T-helper 9 cell (primary cell): Measurements from ENCODE around the gene DDX59.
"Not testable (repeated sequence)": the region's sequence is repeated elsewhere in the genome, so short reads cannot be mapped to it uniquely, and the experiment has no call there.

Experiments
- DNase-seq: peaks from one replicate; pipeline ENCODE4 v3.0.0-alpha.2; 2020

DDX59 gene

GRCh38 chr1:200670242-200671118 is 773 bp upstream of the DDX59 start:
- no peak for DNase-seq

GRCh38 chr1:200668514-200669313 is 993 bp downstream of the DDX59 start:
- no peak for DNase-seq

DNA sequence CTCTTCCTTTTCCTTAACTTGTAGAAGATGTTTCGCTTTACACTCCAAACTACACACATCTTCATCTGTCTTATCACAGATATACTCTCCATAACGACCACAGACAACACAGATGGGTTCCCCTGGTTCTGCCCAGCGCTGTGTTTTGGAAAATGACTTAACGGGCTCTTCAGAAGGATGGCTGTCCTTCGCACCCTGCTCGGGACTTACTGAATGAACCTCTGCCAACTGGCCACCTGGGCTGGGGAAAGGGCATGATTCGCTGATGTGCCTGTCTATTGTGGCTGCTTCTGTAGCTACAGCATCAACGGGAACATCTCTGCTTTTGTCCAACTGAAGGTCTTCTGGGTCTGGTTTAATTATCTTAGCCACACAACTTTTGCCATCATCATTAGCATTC is 3.4 kb downstream of the DDX59 start:
- no peak for DNase-seq

DNA sequence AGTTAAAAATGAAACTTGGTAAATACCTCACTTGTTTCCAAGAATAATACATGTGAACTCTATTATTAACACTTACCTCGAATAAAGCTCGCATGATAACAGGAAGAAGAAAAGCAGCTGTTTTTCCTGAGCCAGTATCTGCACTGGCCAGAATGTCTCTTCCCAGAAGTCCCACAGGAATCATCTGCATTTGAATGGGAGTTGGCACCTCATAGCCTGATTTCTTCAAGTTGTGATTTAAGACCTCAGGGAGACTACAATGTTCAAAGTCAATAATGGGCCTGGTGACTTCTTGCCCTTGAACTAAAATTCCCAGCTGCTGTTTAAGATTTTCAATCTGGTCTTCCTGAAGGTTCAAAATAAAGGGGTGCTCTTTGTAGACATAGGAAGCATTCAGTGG is 3.8 kb downstream of the DDX59 start:
- no peak for DNase-seq

DNA sequence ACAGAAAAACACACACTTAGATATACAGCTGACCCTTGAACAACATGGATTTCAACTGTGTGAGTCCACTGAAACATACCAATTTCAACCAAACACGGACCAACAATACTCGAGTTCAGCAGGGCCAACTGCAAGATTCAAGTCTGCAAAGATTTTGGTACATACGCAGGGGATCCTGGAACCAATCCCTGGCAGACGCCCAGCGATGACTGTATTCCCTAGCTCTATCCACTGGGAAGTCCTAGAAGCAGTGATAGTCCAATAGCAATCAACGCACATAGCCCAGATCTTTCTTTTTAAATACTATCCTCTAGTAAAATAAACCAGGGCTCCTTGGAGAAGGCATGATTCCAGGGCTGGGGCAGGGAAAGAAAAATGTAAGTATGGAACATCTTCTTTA is 9.0 kb downstream of the DDX59 start:
- no peak for DNase-seq

GRCh38 chr1:200659269-200659668 is 10.4 kb downstream of the DDX59 start:
- DNase-seq = no peak

DNA sequence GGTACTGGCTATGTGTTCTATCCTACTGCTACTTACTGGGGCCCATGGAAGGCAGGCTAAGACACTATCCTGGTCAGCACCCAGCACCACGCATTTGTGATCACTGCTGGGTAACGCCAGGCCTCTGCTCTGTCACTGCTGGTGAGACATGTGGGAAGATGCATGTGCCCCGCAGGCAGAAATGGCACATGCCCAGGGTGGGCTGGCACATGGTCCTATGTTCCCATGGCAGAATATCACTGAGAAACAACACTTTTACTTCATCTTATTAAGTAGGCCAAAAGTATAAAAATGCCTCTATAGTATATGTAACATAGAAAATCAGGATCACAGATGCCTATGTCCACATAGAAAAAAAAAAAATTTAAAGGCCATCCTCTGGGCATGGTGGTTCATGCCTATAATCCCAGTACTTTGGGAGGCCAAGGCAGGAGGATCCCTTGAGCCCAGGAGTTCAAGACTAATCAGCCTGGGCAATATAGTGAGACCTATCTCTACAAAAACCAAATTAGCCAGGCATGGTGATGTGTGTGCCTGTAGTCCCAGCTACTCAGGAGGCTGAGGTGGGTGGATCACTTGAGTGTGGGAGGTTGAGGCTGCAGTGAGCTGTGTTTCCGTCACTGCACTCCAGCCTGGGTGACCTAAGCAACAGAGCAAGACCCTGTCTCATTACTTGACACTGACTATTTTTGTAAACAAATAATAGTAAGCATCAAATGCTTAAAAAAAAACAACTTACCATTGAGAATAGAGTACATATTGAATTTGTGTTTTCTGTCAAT is 11.5 kb downstream of the DDX59 start:
- no peak for DNase-seq

DNA sequence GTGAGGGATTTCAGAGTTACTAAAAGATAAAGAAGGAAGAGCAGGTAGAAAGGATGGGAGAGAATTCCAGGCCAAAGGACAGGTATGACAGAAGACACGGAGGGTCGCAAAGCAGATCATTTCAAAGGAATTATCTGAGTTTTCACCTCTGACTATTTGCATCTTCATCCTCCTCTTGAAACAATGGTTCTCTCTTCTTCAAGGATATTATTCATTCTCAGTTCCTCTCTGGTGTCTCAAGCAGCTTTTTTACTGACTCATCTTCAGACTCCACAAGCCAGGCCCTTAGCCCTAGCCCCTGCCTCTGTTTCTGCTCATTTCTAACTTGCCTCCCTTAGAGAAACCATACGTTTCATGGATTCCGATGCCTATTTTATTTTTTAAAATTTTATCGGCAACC is 15.0 kb downstream of the DDX59 start:
- DNase-seq = no peak

GRCh38 chr1:200653022-200653462 is 16.7 kb downstream of the DDX59 start:
- no peak for DNase-seq

DNA sequence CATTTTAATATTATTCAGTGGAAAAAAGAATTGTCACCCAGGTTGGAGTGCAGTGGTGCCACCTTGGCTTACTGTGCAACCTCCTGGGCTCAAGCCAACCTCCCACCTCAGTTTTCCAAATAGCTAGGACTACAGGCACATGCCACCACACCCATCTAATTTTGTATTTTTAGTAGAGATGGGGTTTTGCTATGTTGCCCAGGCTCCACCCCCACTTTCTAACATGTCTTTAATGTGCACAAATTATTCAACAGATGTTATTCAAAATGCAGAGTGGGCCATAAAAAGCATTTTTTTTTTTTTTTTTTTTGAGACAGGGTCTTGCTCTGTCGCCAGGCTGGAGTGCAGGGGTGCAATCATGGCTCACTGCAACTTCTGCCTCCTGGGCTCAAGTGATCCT is 17.3 kb downstream of the DDX59 start:
- no peak for DNase-seq

DNA sequence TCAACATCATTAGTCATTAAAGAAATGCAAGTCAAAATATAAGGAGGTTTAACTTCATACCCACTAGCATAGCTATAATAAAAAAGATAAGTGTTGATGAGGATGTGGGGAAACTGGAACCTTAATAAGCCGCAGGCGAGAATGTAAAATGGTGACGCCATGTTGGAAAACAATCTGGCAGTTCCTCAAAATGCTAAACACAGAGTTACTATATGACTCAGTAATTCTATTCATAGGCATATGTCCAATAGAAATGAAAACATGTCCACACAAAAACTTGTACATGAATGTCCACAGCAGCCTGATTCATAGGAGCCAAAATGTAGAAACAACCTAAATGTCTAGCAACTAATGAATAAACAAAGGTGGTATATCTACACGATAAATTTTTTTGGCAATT is 23.2 kb downstream of the DDX59 start:
- no peak for DNase-seq

DNA sequence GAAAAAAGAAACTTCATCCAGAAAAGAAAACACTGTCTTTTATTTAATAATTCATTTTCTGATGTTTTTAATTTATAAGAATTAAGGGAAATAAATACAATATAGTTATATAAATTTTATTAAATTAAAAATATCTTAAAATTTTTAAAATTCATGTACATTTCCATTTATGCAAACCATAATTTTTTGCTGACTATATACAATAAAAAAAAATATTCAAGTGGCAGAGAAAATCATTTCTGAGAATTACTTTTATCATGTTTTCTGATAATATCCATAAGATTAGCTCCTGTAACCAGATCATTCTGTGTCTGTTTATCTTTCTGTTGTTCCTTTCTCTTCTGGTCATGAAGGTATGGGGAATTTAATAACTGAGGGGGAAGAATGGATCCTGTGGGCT is 25.7 kb downstream of the DDX59 start:
- DNase-seq = no peak

DNA sequence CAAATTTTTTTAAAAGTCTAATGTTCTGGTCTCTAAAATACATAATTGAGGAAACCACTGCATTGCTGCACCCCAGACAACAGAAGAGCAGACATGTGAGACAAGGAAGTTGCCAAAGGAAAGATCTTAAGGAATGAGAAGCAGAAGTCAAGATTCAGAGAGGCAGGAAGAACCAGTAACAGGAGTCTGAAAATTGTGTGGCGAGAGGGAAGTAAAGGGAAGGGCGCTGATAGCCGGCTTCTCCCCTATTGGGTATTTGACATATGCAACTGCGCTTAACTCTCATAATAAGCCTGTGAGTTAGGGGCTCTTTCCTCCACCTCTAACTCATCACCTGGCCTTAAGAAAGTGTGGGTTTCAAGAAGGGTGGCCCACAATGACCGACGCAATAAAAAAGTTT is 27.2 kb downstream of the DDX59 start:
- no peak for DNase-seq

GRCh38 chr1:200640963-200641401 is 28.7 kb downstream of the DDX59 start:
- DNase-seq = no peak

- DNase-seq = no peak
These were observed 29.2 kb downstream of the DDX59 start for GRCh38 chr1:200640373-200640962.

DNA sequence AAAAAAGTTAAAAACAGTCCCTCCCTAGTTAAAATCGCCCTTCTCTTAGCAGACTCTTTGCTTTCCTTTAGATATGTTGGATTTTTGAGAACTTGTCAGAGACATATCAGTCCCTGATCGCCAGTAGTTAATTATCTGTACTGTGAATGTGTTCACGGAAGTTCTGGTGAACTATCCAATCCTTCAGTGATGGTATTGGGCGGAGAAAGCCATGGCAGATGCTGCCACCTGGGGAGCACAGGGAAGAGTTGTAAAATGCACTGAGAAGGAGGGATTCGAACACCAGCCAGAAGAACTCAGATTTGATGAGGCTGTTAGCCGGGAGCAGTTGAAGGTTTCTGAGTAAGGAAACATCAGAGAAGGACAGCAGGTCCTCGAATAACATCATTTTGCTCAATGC is 31.6 kb downstream of the DDX59 start:
- no peak for DNase-seq

GRCh38 chr1:200636681-200637080 is 33.0 kb downstream of the DDX59 start:
- no peak for DNase-seq

DNA sequence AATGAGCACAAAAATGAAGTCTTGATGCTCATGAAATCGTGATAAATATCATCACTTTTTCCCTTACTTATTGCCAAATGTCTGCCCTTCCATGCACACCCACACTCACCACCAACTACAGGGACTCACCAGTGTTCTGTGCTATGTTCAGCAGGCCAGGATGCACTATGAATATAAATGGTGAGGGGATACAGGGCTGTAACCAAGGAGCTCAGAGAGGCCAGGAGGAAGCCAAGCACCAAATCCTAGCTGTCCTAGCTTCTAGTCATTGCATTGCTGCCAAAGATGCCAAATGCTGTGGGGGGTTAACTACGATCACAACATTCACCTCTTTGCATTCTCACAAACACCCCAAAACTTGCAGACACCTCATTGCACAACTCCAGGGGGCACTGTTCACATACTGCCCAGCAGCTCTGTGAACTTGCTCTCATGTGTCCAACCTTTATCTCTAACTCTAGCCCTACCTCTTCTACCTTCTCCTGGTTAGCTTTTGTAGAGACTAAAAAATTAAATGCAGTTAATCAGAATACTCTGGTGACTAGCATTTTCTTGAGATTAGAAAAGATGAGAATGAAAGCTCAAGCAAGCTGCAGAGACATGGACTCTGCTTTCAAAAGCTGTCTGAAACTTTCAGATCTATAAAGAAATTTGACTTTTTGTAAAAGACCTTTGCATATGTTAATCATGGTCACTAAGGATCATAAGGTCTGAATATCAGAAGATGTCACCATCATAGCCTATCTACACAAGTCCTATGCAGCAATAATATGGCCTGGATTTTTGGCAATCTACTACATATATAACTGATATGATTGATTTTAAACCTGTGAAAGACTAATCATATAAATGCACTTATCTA is 35.2 kb downstream of the DDX59 start:
- DNase-seq = no peak

GRCh38 chr1:200631375-200631774 is 38.3 kb downstream of the DDX59 start:
- no peak for DNase-seq

DNA sequence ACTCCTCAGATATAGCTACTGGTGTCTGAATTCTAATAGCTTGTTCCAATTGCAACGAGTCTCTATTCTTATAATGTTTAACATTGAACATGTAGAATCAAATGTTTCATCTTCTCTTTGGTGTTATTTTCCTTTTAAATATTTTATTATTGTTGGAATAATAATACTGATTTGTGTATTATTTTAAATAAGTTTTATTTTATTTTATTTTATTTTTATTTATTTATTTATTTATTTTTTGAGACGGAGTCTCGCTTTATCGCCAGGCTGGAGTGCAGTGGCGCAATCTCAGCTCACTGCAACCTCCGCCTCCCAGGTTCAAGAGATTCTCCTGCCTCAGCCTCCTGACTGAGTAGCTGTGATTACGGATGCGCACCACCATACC is 39.2 kb downstream of the DDX59 start:
- not testable (repeated sequence) for DNase-seq

- DNase-seq = no peak
These were observed 39.7 kb downstream of the DDX59 start for GRCh38 chr1:200629876-200630514.
